ENCODE results near the gene CXXC5. TPM values are rescaled to one million over a fixed set of nuclear protein-coding genes. Genes with fewer than 3 reads are reported as not detected.

CXXC5 gene
- total RNA-seq, 1 donor from 2014 or later: 74.1 TPM

- ATAC-seq (no peak), DNase-seq (ENCODE audit: missing footprints) (no peak)
- intact Hi-C loops (cut with DNase I): loop anchor here (2.0 to 10.0 kb wide), 2 partner anchors 34 to 208 kb away; no protein-coding TSS in a partner anchor
Observed at GRCh38 chr5:139636975-139637408, 11.2 kb upstream of the CXXC5 start.

GRCh38 chr5:139637438-139638089 is 10.6 kb upstream of the CXXC5 start:
- DNase-seq (ENCODE audit: missing footprints): peak; percentile 92
- intact Hi-C loops (cut with DNase I): loop anchor here (1.0 to 10.0 kb wide), 3 partner anchors 11 to 207 kb away; partner anchors contain the start of gene CXXC5
- ATAC-seq: peak; percentile 82

- ATAC-seq (peak; percentile 78), DNase-seq (ENCODE audit: missing footprints) (peak; percentile 89)
- intact Hi-C loops (cut with DNase I): loop anchor here (1.0 to 10.0 kb wide), 2 partner anchors 10 to 207 kb away; partner anchors contain the start of gene CXXC5
Observed at GRCh38 chr5:139638090-139638735, 9.9 kb upstream of the CXXC5 start.

- intact Hi-C loops (cut with DNase I): loop anchor here (1.0 to 10.0 kb wide), 2 partner anchors 9 to 206 kb away; partner anchors contain the start of gene CXXC5
- peak; percentile 42 for DNase-seq (ENCODE audit: missing footprints)
- ATAC-seq: no peak
Observed at GRCh38 chr5:139638736-139639618, 9.2 kb upstream of the CXXC5 start.

GRCh38 chr5:139639619-139640380 is 8.3 kb upstream of the CXXC5 start:
- ATAC-seq (no peak), DNase-seq (ENCODE audit: missing footprints) (peak; percentile 70)
- intact Hi-C loops (cut with DNase I): loop anchor here (10.0 kb wide), 1 partner anchor 205 kb away; no protein-coding TSS in a partner anchor

- ATAC-seq (no peak), DNase-seq (ENCODE audit: missing footprints) (peak; percentile 32)
- intact Hi-C loops (cut with DNase I): no loop called here
Observed at GRCh38 chr5:139640421-139641115, 7.6 kb upstream of the CXXC5 start.

GRCh38 chr5:139641116-139642080 is 6.8 kb upstream of the CXXC5 start:
- ATAC-seq (no peak), DNase-seq (ENCODE audit: missing footprints) (no peak)
- intact Hi-C loops (cut with DNase I): no loop called here

- intact Hi-C loops (cut with DNase I): no loop called here
- no peak for DNase-seq (ENCODE audit: missing footprints)
- no peak for ATAC-seq
Observed at GRCh38 chr5:139642213-139642612, 5.9 kb upstream of the CXXC5 start.

GRCh38 chr5:139642891-139643871 is 5.0 kb upstream of the CXXC5 start:
- no peak for DNase-seq (ENCODE audit: missing footprints)
- intact Hi-C loops (cut with DNase I): no loop called here

GRCh38 chr5:139644001-139644456 is 4.1 kb upstream of the CXXC5 start:
- ATAC-seq: no peak
- no peak for DNase-seq (ENCODE audit: missing footprints)
- intact Hi-C loops (cut with DNase I): no loop called here

More at GRCh38 chr5:139642891-139643871, 5.0 kb upstream of the CXXC5 start:
- ATAC-seq: no peak

- ATAC-seq (no peak), DNase-seq (ENCODE audit: missing footprints) (no peak)
- intact Hi-C loops (cut with DNase I): no loop called here
Observed at GRCh38 chr5:139644646-139645429, 3.3 kb upstream of the CXXC5 start.

GRCh38 chr5:139645430-139645871 is 2.7 kb upstream of the CXXC5 start:
- DNase-seq (ENCODE audit: missing footprints) (no peak), ATAC-seq (no peak)
- intact Hi-C loops (cut with DNase I): no loop called here

- intact Hi-C loops (cut with DNase I): no loop called here
- DNase-seq (ENCODE audit: missing footprints) (no peak), ATAC-seq (no peak)
Observed at GRCh38 chr5:139646111-139646510, 2.0 kb upstream of the CXXC5 start.

- no peak for ATAC-seq
- intact Hi-C loops (cut with DNase I): no loop called here
- DNase-seq (ENCODE audit: missing footprints): peak; percentile 69
Observed at GRCh38 chr5:139646912-139647505, 1.1 kb upstream of the CXXC5 start.

All from Right ventricle myocardium inferior (tissue), 1 donor.